HG03135 (cell line): ENCODE measurements around the gene NTF3.

Experiments used
- ATAC-seq: cut with Tn5 transposase; IDR thresholded peaks from one replicate; pipeline ENCODE4 v1.9.1; 2021; ENCODE audit warnings: mild to moderate bottlenecking, moderate library complexity; ENCODE audit not compliant: unreplicated experiment

NTF3 gene

DNA sequence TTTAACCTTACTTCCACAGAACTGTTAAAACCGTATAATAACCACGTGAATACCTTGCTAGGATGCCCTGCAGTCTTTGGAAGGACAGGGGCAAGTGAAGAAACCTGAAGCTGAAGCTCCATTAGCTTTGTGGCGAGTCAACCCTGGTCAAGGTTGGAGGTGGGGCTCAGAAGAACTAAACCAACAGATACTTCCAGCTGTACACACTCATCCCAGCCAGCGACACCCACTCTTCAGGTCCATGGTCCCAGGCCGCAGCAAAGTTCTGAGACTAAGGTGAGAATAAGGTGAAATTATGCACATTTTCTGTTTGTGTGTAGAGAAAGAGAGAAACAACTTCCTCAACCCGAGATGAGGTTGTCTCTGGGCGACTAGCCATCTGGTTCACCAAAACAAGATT lies 77.6 kb downstream of the NTF3 start:
- no peak for ATAC-seq

GRCh38 chr12:5510251-5510805 lies 78.4 kb downstream of the NTF3 start:
- ATAC-seq: no peak

GRCh38 chr12:5511256-5511643 lies 79.3 kb downstream of the NTF3 start:
- no peak for ATAC-seq

DNA sequence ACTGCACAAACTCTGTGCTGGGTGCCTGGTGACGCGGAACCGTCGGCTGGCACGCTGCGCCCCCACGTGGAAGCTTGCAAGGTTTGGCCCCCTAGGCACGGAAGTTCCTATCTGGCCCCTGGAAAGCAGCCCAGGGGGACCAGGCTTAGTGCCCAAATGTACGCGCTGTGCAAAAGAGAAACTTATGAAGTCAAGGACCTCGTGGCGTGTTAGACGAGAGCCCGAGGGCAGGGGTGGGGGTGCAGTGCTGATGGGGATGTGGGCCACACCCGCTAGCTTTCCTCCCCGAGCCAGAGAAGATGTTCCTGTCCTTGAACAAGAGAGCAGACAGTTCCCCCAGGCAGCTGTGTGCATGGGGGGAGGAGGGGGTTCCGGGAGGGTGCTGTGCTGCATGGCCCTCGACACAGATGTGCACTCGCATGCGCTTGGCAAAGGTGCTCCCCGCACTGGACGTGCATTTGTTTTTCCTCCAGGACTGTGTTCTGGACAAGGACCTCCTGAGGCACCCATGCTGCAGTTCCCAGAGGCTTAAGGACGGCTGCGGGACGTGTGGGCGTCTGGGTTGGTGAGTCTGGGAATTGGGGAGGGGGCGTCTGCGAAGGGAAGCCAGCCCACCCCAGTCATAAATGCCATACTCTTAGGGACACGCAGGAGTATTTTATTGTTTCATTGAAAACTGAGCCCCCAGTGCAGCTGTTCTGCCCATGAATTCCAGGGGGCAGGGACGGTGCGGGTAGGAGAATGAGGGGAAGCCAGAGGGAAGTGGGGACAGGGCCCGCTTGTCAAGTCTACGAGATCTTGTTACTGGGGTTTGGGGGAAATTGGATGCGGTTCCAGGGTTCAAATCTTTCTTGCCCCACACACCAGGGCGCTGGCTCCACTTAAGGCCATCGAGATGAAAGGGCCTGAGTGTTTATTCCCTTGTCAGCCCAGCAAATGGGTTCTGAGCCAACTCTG lies 80.0 kb downstream of the NTF3 start:
- ATAC-seq: no peak

- no peak for ATAC-seq
Measured at GRCh38 chr12:5512601-5512970, 80.7 kb downstream of the NTF3 start.

DNA sequence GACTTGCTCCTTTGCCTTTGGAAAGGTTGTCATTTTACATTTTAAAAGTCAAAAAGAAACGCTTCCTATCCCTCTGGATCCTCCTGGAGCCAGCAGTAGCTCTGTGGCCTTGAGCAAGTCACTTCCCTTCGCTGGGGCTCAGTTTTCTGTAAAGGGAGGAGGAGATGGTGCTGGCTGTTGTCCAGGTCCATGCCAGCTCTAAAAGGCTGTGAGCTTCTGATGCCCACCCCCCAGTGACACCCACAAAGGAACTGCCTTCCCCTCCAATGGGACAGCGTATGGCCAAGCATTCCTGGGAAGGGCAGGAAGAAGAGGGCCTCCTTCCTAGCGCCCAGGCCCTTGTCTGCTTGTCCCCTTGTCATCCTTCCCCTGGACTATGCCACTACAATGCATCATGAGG lies 81.5 kb downstream of the NTF3 start:
- ATAC-seq: no peak

DNA sequence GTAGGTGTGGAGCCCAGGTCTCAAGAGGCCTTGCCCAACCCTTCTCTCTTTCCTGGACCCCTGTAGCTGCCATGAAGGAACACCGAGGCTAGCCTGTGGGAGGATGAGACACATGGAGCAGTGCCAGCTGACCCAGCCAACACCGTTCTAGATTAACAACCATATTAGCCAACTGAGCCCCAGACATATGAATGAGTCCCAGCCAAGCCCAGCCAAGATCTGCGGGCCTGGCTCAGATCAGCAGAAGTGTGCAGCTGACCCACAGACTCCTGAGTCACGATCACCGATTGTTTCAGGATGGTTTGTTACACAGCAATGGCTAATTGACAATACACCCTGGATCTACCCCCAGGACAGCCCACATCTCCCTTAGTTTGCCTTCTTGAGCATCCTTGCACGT lies 82.1 kb downstream of the NTF3 start:
- ATAC-seq: no peak

- no peak for ATAC-seq
Measured at GRCh38 chr12:5514545-5514944, 82.6 kb downstream of the NTF3 start.

DNA sequence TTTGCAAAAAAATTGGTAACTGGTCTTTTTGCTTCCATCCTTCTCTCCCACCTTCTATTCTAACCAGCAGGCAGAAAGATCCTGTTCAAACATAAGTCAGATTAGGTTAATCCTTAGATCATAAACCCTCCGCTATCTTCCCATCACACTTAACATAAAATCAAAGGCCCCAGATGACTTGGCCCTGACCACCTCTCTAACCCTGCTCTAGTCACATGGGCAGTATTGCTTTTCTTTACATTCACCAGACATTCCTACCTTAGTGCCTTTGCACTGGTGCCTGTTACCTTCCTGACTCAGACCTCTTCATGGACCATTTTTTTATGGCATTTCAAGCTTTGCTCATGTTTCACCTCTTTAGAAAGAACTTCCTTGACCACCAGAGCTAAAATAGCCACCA lies 83.5 kb downstream of the NTF3 start:
- ATAC-seq: no peak

GRCh38 chr12:5516371-5517241 lies 84.7 kb downstream of the NTF3 start:
- no peak for ATAC-seq

GRCh38 chr12:5518584-5519365 lies 86.9 kb downstream of the NTF3 start:
- no peak for ATAC-seq

DNA sequence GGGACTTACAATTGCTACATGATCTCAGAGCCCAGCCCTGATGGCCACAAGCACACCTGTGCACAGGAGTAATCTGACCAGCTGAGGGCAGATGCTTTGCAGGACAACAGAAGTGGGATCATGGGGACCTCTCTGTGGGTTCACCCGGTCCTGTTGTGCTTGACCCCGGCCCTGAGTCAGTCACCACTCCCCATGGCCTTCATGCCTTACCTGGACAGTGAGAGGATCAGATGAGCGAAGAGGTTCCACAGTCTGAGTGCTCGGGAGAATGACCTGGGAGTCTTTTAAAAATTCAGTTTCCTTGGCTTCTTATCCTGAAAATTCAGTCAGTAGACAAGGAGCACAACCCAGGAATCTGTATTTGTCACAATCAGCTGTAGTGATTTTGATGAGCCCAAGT lies 88.1 kb downstream of the NTF3 start:
- no peak for ATAC-seq

- no peak for ATAC-seq
Measured at GRCh38 chr12:5520831-5521230, 88.9 kb downstream of the NTF3 start.

GRCh38 chr12:5521456-5522325 lies 89.8 kb downstream of the NTF3 start:
- ATAC-seq: no peak

- ATAC-seq: no peak
Measured at GRCh38 chr12:5522432-5523335, 90.8 kb downstream of the NTF3 start.

- ATAC-seq: no peak
Measured at GRCh38 chr12:5523396-5524115, 91.6 kb downstream of the NTF3 start.

DNA sequence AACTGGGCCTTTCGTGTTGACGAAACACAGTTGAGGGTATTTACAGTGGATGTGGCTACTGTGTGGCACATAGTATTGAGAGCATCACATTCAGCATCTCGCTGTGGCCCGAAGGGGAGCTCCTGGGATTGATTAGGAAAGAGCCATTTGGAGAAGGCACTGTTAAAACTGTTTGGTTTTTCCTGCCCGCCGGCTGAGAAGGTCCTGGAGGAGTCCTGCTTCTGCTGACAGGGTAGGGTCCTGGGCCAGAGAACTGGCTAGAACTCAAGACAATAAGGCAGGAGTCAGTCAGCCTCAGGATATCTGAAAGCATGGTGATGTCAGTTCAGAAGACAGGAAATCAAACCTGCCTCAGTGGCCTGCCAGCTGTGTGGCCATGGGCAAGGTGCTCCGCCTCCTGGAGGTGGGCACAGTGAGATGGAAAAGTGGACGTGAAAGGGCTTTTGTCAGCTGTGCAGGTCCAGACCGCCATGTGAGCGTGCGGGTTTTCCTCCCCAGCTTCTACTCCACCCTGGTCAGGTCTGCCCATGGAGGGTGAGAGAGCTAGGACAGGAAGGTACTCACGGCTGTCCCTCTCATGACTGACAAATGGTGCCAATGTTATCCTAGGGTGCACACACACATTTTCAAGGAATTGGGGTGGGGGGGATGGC lies 92.3 kb downstream of the NTF3 start:
- ATAC-seq: no peak
